Adrenal gland (tissue), 12 donors: ENCODE results near the gene HOMEZ. TPM values are rescaled to one million over a fixed set of nuclear protein-coding genes. Genes with fewer than 3 reads are reported as not detected.

Experiments
- DNase-seq, 7 donors: peaks; one replicate each; pipeline ENCODE4 v3.0.0-alpha.2; 2019 to 2020
- H3K27ac ChIP-seq, 5 donors: fragments of 200-600 bp; sonication (generic) in 4 of 5; 1 replicate in 3 of 5; 2 replicates in 2 of 5; pipeline versions ENCODE4 v1.5.1 to v1.8.0; 2016 to 2020; ENCODE audit warnings: mild to moderate bottlenecking in 1 of 5
- H3K27me3 ChIP-seq: fragments of 200-600 bp; 2 replicates; pipeline ENCODE4 v1.8.0; 2021
- H3K36me3 ChIP-seq, 2 donors: fragments of 200-600 bp; replicated peaks in 1 of 2; 1 replicate in 1 of 2; 2 replicates in 1 of 2; pipeline versions ENCODE4 v1.5.1 to v1.8.0; 2018 to 2022
- H3K4me1 ChIP-seq, 2 donors: fragments of 200-600 bp; replicated peaks in 1 of 2; 1 replicate in 1 of 2; 2 replicates in 1 of 2; pipeline versions ENCODE4 v1.5.1 to v1.8.0; 2018 to 2021
- H3K4me3 ChIP-seq, 4 donors: fragments of 200-600 bp; sonication (generic) in 3 of 4; one replicate each; pipeline ENCODE4 v1.5.1; 2016 to 2018
- H3K9me3 ChIP-seq, 3 donors: fragments of 200-600 bp; sonication (generic) in 1 of 3; replicated peaks in 1 of 3; 1 replicate in 2 of 3; 2 replicates in 1 of 3; pipeline versions ENCODE4 v1.5.1 to v1.8.0; 2016 to 2021
- CTCF ChIP-seq, 6 experiments: fragments of 450-650 bp in 4 of 6; fragments of 200-600 bp in 2 of 6; sonication (generic) in 1 of 6; IDR thresholded peaks; 1 replicate in 5 of 6; 2 replicates in 1 of 6; pipeline versions ENCODE4 v1.5.1 to v1.8.0; 2016 to 2021; ENCODE audit warnings: antibody characterized with exemption in 6 of 6, mild to moderate bottlenecking in 2 of 6, moderate library complexity in 1 of 6
- POLR2A ChIP-seq, 2 donors: fragments of 450-650 bp; IDR thresholded peaks; one replicate each; pipeline ENCODE4 v1.6.1; 2017; ENCODE audit warnings: antibody characterized with exemption in 2 of 2, mild to moderate bottlenecking in 2 of 2, moderate library complexity in 1 of 2
- WGBS, 4 donors: extraction: QIAGEN DNeasy Blood & Tissue Kit in 2 of 4; methylation state at CpG; one replicate each; pipeline versions ENCODE4 v1.1.5 to v1.1.7; 2013 to 2017; 5-methylcytosine and 5-hydroxymethylcytosine counted together
- intact Hi-C, 2 donors: fragments of 100-400 bp; cut with DNase I; formaldehyde crosslinking; loops; one replicate each; pipeline versions ENCODE4 v1.14.1 to v1.15.0; 2022 to 2023
- polyA plus RNA-seq, 3 donors: library from polyadenylated mRNA; stranded (reverse); fragments of 200-250 nt in 2 of 3; fragments of 350-450 nt in 1 of 3; fragmentation: Illumina TruSeq in 1 of 3; extraction: RNeasy Lipid Tissue Mini Kit (QIAGEN cat#74804) in 1 of 3; gene quantifications; one replicate each; pipeline ENCODE4 v1.2.3, GENCODE V29; 2013 to 2014
- total RNA-seq, 9 donors: library from RNA; depleted of rRNA in 4 of 9; stranded (reverse); fragments of >200 nt in 4 of 9; fragments of 120-200 nt in 1 of 9; fragmentation: NEBNext Ultra II Directional in 1 of 9; extraction: Animal tissue kit (Norgen Biotek cat#: 25700) in 1 of 9; gene quantifications; one replicate each; pipeline versions ENCODE4 v1.1.0 to v1.2.4, GENCODE V29; 2013 to 2023
- donor health status: healthy with polysubstance abuse.
- donor health status: Bipolar disorder and iron deficiency.
- donor health status: DM: yes; HTN: yes; CAD: no.
- donor health status: DM: no; HTN: no; CAD: no.
- donor health status: DM: no; HTN: no; CAD: no.
- donor health status: DM: yes; HTN: yes; CAD: no.

HOMEZ gene
- total and polyA plus RNA-seq, 12 donors, result 4.5 to 15.0 (median 9.0) TPM

- Histone ChIP-seq H3K36me3 (peaks cover 0 to 5% of the 10 kb centered on the region in 2 donors), H3K27ac (no peak overlapping the region), H3K4me3 (no peak overlapping the region), H3K9me3 (no peaks in the 10 kb centered on the region), H3K27me3 (no peaks in the 10 kb centered on the region), H3K4me1 (peaks cover 7 to 21% of the 10 kb centered on the region in 2 donors)
- intact Hi-C loops, result loop anchor here in 1 of 2 donors (10.0 kb wide), 1 partner anchor 171 kb away; no protein-coding TSS in a partner anchor
- peak in 1 of 7 donors; percentile 46 for DNase-seq
- TF ChIP-seq CTCF (IDR thresholded peaks at IDR 0.05) (no peak), POLR2A (IDR thresholded peaks at IDR 0.05) (no peak)
- 86 to 94% (median 92%) methylated on average over 7 of the region's 7 CpGs for WGBS, 4 donors
Observed at GRCh38 chr14:23296012-23296777, 10.3 kb upstream of the HOMEZ start.

GRCh38 chr14:23294734-23295561 lies 9.0 kb upstream of the HOMEZ start:
- 25 to 31% (median 30%) methylated on average over 23 to 24 of the region's 24 CpGs for WGBS, 4 donors
- H3K4me1 ChIP-seq, result peaks cover 1 to 16% of the 10 kb centered on the region in 2 donors
- no peak overlapping the region for H3K27ac ChIP-seq
- H3K27me3 ChIP-seq, result peaks cover 4% of the 10 kb centered on the region
- no peaks in the 10 kb centered on the region for H3K9me3 ChIP-seq
- DNase-seq, result peak in 6 of 7 donors; percentile 39 to 74 (median 56)
- TF ChIP-seq POLR2A (IDR thresholded peaks at IDR 0.05) (peak in 1 of 2 donors; percentile 8), CTCF (IDR thresholded peaks at IDR 0.05) (peak; percentile 66 to 98 (median 86))
- intact Hi-C loops, result loop anchor here in 1 of 2 donors (10.0 kb wide), 1 partner anchor 170 kb away; no protein-coding TSS in a partner anchor
- no peak overlapping the region for H3K4me3 ChIP-seq
- peaks cover 0 to 5% of the 10 kb centered on the region in 2 donors for H3K36me3 ChIP-seq

- DNase-seq, result no peak
- intact Hi-C loops, result no loop called here
- Histone ChIP-seq H3K27ac (peak overlapping the region; percentile 74 to 92 (median 88)), H3K27me3 (peaks cover 5% of the 10 kb centered on the region), H3K9me3 (no peaks in the 10 kb centered on the region), H3K36me3 (no peaks in the 10 kb centered on the region), H3K4me3 (peak overlapping the region in 1 of 4 donors; percentile 73), H3K4me1 (peaks cover 12 to 21% of the 10 kb centered on the region in 2 donors)
- 43 to 54% (median 44%) methylated on average over 6 of the region's 6 CpGs for WGBS, 4 donors
- no peak for TF ChIP-seq CTCF (IDR thresholded peaks at IDR 0.05)
Observed at GRCh38 chr14:23286902-23287479, 1.1 kb upstream of the HOMEZ start.
